ENCODE results near the gene ERC2.

Gene ERC2

DNA sequence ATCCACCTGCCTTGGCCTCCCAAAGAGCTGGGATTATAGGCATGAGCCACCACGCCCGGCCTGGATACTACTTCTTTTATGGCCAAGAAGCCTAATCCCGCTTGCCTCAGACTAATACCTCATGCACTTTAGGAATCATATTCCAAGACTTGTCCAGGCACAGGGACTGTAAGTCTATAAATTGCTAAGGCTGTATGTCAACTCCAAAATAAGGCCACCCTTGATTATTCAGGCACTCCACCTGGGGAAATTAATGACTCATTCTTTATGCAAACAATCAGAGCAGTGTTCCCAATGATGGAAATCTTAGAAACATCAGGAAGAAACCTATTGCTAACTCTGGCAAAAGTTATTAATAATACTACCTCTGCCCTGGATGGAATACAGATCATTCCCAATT lies 98.4 kb downstream of the ERC2 start:
- TF ChIP-seq MYC (IDR thresholded peaks at IDR 0.05; ENCODE audit: low read depth, low read length) (no peak), POLR2A (IDR thresholded peaks at IDR 0.05; ENCODE audit: extremely low read depth, insufficient read length) (no peak)
- TF ChIP-seq, protein P1, sequence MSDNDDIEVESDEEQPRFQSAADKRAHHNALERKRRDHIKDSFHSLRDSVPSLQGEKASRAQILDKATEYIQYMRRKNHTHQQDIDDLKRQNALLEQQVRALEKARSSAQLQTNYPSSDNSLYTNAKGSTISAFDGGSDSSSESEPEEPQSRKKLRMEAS (IDR thresholded peaks at IDR 0.05; ENCODE audit: low read depth, low read length) = no peak
- TF ChIP-seq, protein P2, sequence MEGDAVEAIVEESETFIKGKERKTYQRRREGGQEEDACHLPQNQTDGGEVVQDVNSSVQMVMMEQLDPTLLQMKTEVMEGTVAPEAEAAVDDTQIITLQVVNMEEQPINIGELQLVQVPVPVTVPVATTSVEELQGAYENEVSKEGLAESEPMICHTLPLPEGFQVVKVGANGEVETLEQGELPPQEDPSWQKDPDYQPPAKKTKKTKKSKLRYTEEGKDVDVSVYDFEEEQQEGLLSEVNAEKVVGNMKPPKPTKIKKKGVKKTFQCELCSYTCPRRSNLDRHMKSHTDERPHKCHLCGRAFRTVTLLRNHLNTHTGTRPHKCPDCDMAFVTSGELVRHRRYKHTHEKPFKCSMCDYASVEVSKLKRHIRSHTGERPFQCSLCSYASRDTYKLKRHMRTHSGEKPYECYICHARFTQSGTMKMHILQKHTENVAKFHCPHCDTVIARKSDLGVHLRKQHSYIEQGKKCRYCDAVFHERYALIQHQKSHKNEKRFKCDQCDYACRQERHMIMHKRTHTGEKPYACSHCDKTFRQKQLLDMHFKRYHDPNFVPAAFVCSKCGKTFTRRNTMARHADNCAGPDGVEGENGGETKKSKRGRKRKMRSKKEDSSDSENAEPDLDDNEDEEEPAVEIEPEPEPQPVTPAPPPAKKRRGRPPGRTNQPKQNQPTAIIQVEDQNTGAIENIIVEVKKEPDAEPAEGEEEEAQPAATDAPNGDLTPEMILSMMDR (IDR thresholded peaks at IDR 0.05; ENCODE audit: low read depth, low read length) = no peak
- H3K4me3 ChIP-seq (ENCODE audit: low read depth, low read length) = no peak overlapping the region
- no peak for DNase-seq (ENCODE audit: low read depth)

- no peak overlapping the region for H3K4me3 ChIP-seq (ENCODE audit: low read depth, low read length)
- TF ChIP-seq MYC (IDR thresholded peaks at IDR 0.05; ENCODE audit: low read depth, low read length) (no peak), POLR2A (IDR thresholded peaks at IDR 0.05; ENCODE audit: extremely low read depth, insufficient read length) (no peak)
- TF ChIP-seq, protein P1 (IDR thresholded peaks at IDR 0.05; ENCODE audit: low read depth, low read length) = no peak
- TF ChIP-seq, protein P2 (IDR thresholded peaks at IDR 0.05; ENCODE audit: low read depth, low read length) = no peak
- DNase-seq (ENCODE audit: low read depth) = no peak
These were observed 99.4 kb downstream of the ERC2 start for GRCh38 chr3:56368846-56369245.

DNA sequence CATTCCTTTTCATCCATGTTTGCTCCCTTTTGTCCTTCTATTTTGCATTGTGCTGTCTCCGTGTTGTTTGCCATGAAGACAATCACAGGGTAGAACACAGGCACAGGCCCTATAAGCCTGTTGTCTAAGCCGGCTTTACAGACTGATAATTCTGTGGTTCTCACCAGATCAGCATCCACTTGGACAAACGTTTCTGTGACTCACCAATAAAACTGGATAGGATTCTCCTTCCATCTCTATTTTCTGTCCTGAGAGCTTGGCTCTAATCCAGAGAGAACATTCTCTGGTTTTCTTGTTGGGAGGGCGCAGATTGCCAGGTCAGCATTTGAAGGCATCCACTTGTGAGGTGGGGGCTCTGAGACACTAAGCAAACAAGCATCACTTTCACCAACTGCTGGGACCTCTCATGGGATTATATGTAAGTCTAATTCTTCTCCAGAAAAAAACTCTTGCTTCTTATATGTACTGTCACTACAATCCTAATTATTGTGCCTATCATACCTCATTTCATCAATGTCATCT lies 101.6 kb downstream of the ERC2 start:
- no peak overlapping the region for H3K4me3 ChIP-seq (ENCODE audit: low read depth, low read length)
- DNase-seq (ENCODE audit: low read depth) = no peak
- TF ChIP-seq, protein P1 (IDR thresholded peaks at IDR 0.05; ENCODE audit: low read depth, low read length) = no peak
- TF ChIP-seq MYC (IDR thresholded peaks at IDR 0.05; ENCODE audit: low read depth, low read length) = no peak
- no peak for TF ChIP-seq POLR2A (IDR thresholded peaks at IDR 0.05; ENCODE audit: extremely low read depth, insufficient read length)
- TF ChIP-seq, protein P2 (IDR thresholded peaks at IDR 0.05; ENCODE audit: low read depth, low read length) = no peak

DNA sequence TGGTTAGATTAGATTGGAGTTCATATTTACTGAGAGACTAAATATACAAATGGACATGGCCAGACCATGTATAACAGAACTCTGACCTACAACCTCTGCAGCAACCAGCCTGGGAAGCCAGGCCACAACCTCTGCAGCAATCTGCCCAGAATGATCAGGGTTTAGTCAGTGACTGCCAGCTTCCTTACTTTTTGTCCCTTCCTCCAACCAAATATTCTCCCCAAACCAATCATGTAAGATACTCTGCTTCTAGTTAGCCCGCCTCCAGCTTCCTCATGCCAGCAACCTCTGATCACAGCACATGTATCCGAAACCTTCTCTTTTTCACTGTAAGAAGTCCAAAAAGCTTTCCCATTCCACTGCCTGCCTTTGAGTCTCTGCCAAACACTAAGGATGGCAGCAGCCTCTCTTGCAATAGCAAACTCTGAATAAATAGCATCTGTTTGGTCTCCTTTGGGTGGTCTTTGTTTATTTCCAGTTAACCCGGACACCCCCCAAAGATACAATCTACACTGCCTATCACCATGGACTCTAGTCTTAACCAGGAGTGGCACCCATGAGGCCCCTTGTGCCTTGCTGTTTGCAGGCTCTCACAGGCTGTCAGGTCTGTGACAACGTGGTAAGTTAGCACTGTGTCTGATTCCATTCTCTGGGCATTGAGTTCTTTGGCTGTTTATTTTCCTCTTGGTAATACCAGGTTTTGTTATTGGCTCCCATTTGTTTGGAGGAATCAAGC lies 102.2 kb downstream of the ERC2 start:
- DNase-seq (ENCODE audit: low read depth) = no peak
- TF ChIP-seq POLR2A (IDR thresholded peaks at IDR 0.05; ENCODE audit: extremely low read depth, insufficient read length) (no peak), MYC (IDR thresholded peaks at IDR 0.05; ENCODE audit: low read depth, low read length) (no peak)
- TF ChIP-seq, protein P2 (IDR thresholded peaks at IDR 0.05; ENCODE audit: low read depth, low read length) = no peak
- TF ChIP-seq, protein P1 (IDR thresholded peaks at IDR 0.05; ENCODE audit: low read depth, low read length) = no peak
- no peak overlapping the region for H3K4me3 ChIP-seq (ENCODE audit: low read depth, low read length)

GRCh38 chr3:56364665-56365064 lies 103.6 kb downstream of the ERC2 start:
- TF ChIP-seq, protein P2 (IDR thresholded peaks at IDR 0.05; ENCODE audit: low read depth, low read length) = no peak
- TF ChIP-seq POLR2A (IDR thresholded peaks at IDR 0.05; ENCODE audit: extremely low read depth, insufficient read length) (no peak), MYC (IDR thresholded peaks at IDR 0.05; ENCODE audit: low read depth, low read length) (no peak)
- TF ChIP-seq, protein P1 (IDR thresholded peaks at IDR 0.05; ENCODE audit: low read depth, low read length) = no peak
- H3K4me3 ChIP-seq (ENCODE audit: low read depth, low read length) = no peak overlapping the region
- DNase-seq (ENCODE audit: low read depth) = no peak

All from NB4 (cell line).